Measurements from ENCODE around the gene MLST8.

GRCh38 chr16:2206420-2206779 lies 1.1 kb downstream of the MLST8 start:
- TF ChIP-seq CTCF (IDR thresholded peaks at IDR 0.05) (no peak), POLR2A (IDR thresholded peaks at IDR 0.05) (no peak)

Data from body of pancreas (tissue), 4 donors.